ENCODE measurements around the gene ATG12. TPM values are rescaled to one million over a fixed set of nuclear protein-coding genes. Genes with fewer than 3 reads are reported as not detected.
"Not testable (repeated sequence)": the region's sequence is repeated elsewhere in the genome, so short reads cannot be mapped to it uniquely, and the experiment has no call there.

The ATG12 gene
- total RNA-seq, 1 donor from 2014 or later, result 46.6 TPM

DNA sequence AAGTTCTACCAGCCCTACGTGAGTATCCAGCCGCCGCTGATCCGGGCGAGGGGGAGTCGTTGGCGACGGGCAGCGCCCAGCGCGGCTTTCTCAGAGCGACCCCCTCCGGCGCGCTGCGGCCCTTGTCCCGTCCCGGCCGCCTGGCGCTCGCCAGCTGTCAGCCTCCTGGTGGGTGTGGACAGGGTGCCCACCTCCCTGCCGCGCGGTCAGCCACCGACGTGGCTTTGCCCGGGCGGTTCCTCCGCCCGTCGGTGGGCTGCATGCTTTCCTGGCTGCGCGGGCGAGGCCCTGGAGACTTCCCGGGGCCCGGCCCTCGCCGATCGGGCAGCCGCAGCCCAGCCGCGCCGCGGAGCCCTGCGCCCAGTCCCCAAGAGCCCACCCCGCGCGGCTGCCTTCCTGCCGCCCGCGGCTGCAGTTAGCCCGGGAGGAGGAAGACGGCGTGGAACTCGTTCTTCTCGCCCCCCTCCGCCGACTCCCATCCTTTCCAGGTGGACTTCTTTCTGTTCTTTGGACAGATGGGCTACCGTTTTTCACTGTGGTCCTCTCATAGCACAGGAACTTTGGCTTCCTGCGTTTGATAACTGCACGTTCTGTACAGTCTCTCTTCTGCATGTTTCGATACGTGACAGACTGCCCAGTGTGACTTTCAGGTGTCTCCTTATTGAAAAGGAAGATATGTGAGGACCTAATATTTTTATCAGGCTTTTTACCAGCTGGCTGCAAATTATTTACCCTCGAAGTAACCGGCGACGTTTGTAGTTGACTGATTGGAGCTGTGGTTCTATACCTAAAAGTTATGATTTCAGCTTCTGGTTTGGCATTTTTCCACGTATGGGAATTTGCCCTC, 947 bp upstream of the ATG12 start:
- DNase-seq, result no peak

- no peak for DNase-seq
These were observed 492 bp downstream of the ATG12 start for GRCh38 chr5:115840873-115841272.

GRCh38 chr5:115838885-115839518, 2.4 kb downstream of the ATG12 start:
- peak; percentile 71 for DNase-seq

DNA sequence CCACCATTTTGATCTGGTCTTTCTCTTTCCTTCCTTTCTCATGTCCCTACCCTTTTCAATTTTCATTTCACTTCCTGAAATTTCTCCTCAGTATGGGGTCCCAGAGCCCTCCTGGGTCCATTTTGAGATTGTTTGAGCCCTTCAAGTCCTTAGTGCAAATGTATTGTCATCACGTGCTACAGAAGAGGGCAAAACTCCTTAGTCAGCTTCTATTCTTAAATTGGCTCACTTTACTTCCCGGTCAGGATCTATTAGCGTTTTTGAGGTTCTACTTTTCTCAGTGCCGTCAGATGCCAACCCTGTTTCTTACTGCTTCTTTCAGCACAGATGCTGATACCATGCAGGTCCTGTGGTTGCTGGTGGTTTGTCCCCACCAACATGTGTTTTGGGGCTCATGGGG, 5.9 kb downstream of the ATG12 start:
- DNase-seq, result no peak

DNA sequence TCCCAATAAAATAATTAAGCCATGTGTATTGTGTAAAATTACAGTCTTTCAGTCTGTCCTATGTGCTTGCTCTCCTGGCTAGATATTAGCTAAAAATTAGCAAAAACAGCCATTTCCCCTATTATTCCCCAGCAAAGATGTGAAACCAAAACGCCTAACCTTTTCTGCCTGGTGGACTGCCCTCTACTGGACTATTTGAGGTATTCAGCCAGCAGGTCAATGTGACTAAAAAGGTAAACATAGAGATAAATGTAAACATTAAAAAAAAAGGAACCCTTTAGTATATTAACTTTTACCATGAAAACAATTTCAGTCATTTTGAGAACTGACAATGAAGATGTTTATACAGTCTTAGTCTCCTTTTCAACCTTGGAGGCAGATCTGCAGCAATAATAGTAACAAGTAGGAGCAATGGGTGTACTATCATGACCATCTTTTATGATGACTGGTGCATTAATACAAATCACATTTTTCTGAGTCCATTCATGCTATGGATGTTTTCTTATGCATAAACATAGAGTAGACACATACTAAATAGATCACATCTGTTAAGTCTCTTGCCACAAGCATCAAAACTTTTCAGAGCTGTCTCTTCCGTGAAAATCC, 10.1 kb downstream of the ATG12 start:
- peak; percentile 65 for DNase-seq

GRCh38 chr5:115829913-115830312, 11.5 kb downstream of the ATG12 start:
- DNase-seq, result no peak

DNA sequence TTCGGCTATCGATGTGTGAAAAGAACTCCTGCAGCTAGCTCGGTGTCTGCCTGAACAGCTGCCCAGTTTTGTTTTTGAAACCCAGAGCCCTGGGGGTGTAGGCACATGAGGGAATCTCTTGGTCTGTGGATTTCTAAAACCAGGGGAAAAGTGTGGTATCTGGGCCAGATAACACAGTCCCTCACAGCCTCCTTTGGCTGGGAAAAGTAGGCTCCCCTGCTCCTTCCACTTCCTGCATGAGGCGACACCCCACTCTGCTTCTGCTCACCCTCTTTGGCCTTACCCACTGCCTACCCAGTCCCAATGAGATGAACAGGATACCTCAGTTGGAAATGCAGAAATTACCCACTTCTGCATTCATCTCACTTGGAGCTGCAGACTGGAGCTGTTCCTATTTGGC, 15.4 kb downstream of the ATG12 start:
- no peak for DNase-seq

- not testable (repeated sequence) for DNase-seq
These were observed 16.4 kb downstream of the ATG12 start for GRCh38 chr5:115824983-115825382.

DNA sequence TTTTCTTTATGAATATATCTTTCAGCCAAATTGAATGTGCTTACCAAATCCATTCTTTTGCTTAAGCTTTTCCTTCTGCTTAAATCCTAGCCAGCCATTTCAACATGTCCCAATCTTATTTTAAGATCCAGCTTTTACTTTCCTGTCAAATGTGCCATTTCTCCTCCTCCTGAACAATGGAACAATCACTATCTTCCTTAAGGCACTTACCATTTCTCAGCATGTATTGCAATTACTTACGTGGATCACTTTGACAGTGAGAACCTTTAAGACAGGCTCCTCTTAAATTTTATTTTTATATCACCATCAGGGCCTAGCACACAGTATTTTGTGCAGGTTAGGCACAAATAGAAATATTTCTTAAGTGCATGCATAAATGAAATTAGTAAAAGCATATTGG, 20.5 kb downstream of the ATG12 start:
- no peak for DNase-seq

DNA sequence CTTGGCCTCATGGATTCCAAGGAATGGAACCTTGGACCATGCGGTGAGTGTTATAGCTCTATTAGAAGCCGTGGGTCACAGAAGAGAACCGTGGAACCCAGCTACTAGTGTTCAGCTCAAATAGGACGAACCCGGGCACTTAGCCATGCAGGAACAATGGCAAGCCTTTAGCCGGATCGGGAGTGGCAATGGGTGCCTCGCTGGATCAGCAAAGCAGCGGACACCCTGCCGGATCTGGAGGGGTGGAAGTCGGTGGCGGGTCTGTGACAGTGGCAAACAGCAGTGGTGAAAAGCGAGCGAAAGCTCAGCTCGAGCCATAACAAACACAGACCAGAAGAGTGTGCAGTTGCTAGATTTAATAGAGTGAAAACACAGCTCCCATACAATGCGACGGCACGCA, 22.5 kb downstream of the ATG12 start:
- no peak for DNase-seq

DNA sequence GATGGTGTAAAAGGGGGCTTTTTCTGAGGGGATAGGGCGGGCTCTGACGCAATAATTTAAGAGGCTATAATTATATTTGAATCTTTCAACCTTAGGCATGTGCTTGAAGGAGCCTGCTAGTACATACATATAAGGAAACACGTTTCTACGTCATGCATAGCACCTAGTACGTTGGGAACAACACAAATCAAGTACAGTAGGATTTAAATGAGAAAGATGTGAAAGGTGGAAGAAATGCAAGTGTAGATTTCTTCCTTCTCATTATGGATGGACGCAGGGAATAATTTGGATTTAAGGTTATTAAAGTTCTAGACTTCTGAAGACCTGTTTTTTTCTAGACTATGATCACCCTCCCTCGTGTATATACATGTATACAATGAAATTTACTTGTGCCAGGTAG, 24.0 kb downstream of the ATG12 start:
- DNase-seq, result no peak

DNA sequence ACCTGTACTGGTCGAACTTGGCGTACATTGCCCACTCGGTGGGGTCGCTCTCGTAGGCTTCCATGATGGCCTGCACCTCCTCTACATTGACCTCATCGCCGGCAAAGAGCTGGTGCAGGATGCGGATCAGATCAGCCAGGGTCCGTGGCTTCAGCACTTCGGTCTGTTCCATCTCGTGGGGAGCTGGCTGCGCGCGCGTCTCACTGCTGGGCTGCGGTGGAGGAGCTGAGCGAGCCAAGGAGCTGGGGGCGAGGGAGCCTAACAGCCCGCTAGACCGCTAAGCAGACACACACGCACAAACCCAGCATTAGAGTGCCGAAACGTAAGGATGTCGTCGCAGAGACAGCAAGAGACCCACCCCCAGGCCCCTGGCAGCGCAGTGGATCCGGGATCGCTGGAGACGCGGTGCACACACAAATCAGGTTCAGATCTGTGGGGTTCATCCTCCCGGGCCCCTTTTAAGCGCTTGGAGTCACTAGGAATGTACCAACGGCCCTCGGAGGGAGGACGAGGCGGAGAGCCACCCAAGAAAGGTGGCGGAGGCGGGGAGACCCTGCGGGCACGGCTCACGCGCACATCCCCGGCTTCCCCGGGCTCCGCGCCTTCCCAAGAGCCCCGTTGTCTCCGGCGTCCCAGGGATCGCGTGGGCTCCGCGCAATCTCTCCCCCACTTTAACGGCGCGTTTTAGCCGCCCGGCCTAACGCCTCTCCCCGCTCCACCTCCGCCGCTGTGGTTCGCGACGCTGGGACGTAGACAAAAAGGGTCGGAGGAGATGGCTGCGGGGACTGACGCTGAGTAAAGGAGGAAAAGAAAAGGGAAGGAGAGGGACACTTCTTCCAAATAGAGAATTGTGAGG, 24.9 kb downstream of the ATG12 start, which contains the start of gene CDO1:
Gene CDO1 (minus strand): TSS at position 434 of the 856 bp plus-strand sequence. CDS start 262 bp downstream, at position 172.
- peak; percentile 89 for DNase-seq

DNA sequence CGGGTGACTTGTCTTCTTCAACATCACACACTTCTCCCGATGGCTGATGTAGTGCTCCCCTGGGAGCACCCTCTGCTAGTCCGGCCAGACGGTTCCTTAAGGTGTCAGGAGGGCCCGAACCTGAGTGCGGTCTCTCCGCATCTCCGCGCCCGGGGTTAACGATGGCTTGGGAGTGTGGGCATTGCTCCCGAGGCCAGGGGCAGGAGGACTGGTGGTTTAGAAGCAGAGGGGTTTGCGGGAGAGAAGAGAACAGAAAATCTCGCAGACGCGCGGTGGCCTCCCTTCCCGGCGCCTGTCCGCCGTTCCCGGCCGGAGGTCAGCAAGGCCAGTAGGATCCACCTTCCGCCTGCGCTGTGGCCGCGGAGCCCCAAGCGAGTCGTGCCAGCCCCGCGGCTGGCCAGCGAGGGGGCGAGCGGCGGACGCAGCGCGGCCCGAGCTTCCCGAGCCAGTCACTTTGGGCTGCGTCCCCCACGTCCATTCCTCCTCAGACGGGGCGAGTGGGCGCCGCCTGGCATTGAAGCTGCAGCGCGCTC, 25.6 kb downstream of the ATG12 start:
- peak; percentile 27 for DNase-seq

DNA sequence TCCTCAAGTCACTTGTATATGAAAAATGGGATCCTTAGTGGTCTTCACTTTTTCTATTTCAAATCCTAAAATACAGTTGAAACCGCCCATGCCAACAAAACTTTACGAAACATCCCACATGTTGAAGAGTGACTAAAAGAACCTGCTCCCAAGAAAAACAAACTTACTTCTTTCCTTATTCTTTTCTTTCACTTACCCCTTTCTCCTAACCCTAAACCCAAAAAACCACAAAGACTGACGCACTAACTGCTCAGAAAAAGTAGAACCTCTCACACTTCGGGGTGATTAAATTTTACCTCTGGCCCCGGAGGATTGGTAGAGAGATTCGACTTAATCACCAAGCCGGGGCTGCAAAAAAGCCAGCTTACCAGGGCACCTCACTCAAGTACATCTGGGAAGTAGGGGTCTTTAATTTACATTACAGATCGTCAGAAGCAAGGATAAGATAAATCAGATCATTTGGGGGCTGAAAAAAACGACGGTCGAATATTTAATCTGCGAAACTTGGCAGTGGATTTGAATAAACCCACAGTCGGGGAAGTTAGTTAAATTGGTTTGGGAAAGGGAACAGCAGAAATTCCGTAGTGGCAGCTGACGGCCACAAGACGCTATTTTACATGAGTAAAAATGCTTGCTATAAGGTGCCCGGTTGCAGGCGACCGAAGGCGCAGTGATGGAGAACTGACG, 26.2 kb downstream of the ATG12 start:
- DNase-seq, result peak; percentile 22

GRCh38 chr5:115813719-115814118, 27.6 kb downstream of the ATG12 start:
- DNase-seq, result no peak

GRCh38 chr5:115812372-115812771, 29.0 kb downstream of the ATG12 start:
- DNase-seq, result no peak

DNA sequence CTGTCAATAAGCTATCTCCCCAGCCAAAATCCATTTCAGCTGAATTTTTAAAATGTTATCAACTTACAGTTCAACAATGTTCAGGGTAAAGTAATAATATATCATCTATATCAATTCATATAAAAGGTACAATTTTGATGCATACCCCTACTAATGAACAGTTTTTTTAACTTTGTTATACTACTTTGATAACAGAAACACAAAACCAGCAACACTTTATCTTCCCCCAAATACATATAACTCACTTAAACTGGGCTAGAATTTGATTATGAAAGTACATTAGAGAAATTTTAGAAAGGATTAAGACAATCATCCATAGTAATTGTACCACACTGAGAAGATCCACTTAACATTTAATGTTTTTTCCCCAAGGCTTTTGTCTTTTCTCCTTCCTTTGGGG, 30.0 kb downstream of the ATG12 start:
- DNase-seq, result no peak

GRCh38 chr5:115810761-115811160, 30.6 kb downstream of the ATG12 start:
- peak; percentile 62 for DNase-seq

DNA sequence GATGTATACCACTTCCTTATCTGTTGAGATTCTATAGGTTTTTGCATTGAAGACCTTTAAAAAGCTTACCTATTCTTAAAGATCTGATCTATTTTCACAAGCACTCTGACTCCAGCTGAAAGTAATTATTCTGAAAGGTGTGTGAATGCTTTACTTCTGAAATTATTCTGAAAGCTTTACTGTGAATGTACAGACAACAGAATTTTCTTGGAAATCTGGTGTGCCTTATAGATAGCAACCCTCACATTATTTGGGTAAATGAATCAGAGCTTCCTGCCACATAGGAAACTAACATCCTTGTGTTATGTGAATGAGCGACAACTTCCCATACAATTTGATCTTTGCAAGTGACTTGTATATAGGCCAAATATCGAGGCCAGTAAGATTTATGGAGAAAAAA, 31.4 kb downstream of the ATG12 start:
- no peak for DNase-seq

GRCh38 chr5:115808066-115808465, 33.3 kb downstream of the ATG12 start:
- DNase-seq, result not testable (repeated sequence)

GRCh38 chr5:115807654-115808052, 33.7 kb downstream of the ATG12 start:
- no peak for DNase-seq

Data from tongue (tissue), 2 donors.